ENCODE results near the gene SEMA4D. TPM values are rescaled to one million over a fixed set of nuclear protein-coding genes. Genes with fewer than 3 reads are reported as not detected.

The SEMA4D gene
- total and polyA plus RNA-seq, 9 of the 15 experiments (the other 6 are each of a cell fraction or from before 2014, with no cell fraction given) = 0.38 to 5.1 (median 1.8) TPM

- no peaks in the 10 kb centered on the region for H3K9me1 ChIP-seq (ENCODE audit: control insufficient read depth, insufficient read depth, low read length)
- H2AFZ ChIP-seq (ENCODE audit: low read depth, low read length) = no peak overlapping the region
- ATAC-seq (no peak), DNase-seq (ENCODE audit: extremely low read depth in 1 of 4, low spot score in 3 of 4) (no peak), FAIRE-seq (no peak)
- BruUV-seq (replicated peaks) = no TSS peak
- in situ Hi-C loops (cut with MboI) = no loop called here
- no peaks in the 10 kb centered on the region for H4K20me1 ChIP-seq (replicated peaks; ENCODE audit: control insufficient read depth, insufficient read depth, low read length)
- peaks cover 80% of the 10 kb centered on the region; the same call in 2 of the 3 replicates for H3K36me3 ChIP-seq (ENCODE audit: control insufficient read depth, insufficient read depth, low read length)
- H3K27ac ChIP-seq (ENCODE audit: extremely low read depth, low read depth, low read length) = no peak overlapping the region
- ChIA-PET CTCF (ENCODE audit: low intra/inter-chr PET ratio) (no interaction called here), POLR2A (no interaction called here)
- H3K4me2 ChIP-seq (ENCODE audit: insufficient read depth, low read length) = no peak overlapping the region
- no peak overlapping the region for H3K9ac ChIP-seq (ENCODE audit: insufficient read depth in 1 of 2, low read depth in 2 of 2, low read length in 2 of 2)
- H3K79me2 ChIP-seq (ENCODE audit: control insufficient read depth, insufficient read depth, low read length) = no peaks in the 10 kb centered on the region
- no peaks in the 10 kb centered on the region for H3K4me1 ChIP-seq (replicated peaks in 1 of 2; ENCODE audit: control insufficient read depth in 2 of 2, insufficient read depth in 2 of 2, low read length in 2 of 2)
- no peak overlapping the region for H3K4me3 ChIP-seq
- 83% methylated on average over 8 of the region's 8 CpGs for WGBS (ENCODE audit: insufficient coverage, low coverage, missing lambda C conversion rate)
- TF ChIP-seq MCM5 (IDR thresholded peaks at IDR 0.05; ENCODE audit: low read depth) = no peak
- no peak for TF ChIP-seq NFRKB (IDR thresholded peaks at IDR 0.05; ENCODE audit: low read depth)
- TF ChIP-seq ZNF589 (CRISPR knock-in tag; IDR thresholded peaks at IDR 0.05; ENCODE audit: low read depth) = no peak
- no peak for TF ChIP-seq THRB (CRISPR knock-in tag; conservative IDR thresholded peaks at IDR 0.05)
- TF ChIP-seq BRCA1 (IDR thresholded peaks at IDR 0.05) = no peak
- TF ChIP-seq BRCA1 (CRISPR knock-in tag; IDR thresholded peaks at IDR 0.05) = no peak
- no peak for TF ChIP-seq ZNF586 (CRISPR knock-in tag; conservative IDR thresholded peaks at IDR 0.05)
- TF ChIP-seq ARNT (IDR thresholded peaks at IDR 0.05) = no peak
- no peak for TF ChIP-seq ZZZ3 (IDR thresholded peaks at IDR 0.05)
- no peak for TF ChIP-seq POLR2AphosphoS2 (IDR thresholded peaks at IDR 0.05; ENCODE audit: low read length)
- no peak for TF ChIP-seq NR4A1 (CRISPR knock-in tag; IDR thresholded peaks at IDR 0.05)
- no peak for TF ChIP-seq NR4A1 (tag; IDR thresholded peaks at IDR 0.05)
- H3K27me3 ChIP-seq (ENCODE audit: control insufficient read depth in 2 of 2, insufficient read depth in 2 of 2, low read length in 2 of 2) = no peaks in the 10 kb centered on the region
- intact Hi-C loops (cut with micrococcal nuclease) = no loop called here
- H3K9me3 ChIP-seq (replicated peaks; ENCODE audit: control insufficient read depth, insufficient read depth, low read depth, low read length) = no peaks in the 10 kb centered on the region
Observed at GRCh38 chr9:89352874-89353649, 144.9 kb downstream of the SEMA4D start.

All from K562 (cell line).